Astrocyte (in vitro differentiated cells and primary cell): Measurements from ENCODE around the gene SLC2A13.

Experiments used
- CTCF ChIP-seq: IDR thresholded peaks from 2 replicates; pipeline ENCODE4 v1.5.1; 2011; ENCODE audit warnings: low read depth, mild to moderate bottlenecking, inconsistent platforms, low read length, moderate library complexity; ENCODE audit not compliant: insufficient read depth
- EZH2 ChIP-seq: IDR thresholded peaks from 2 replicates; pipeline ENCODE4 v1.6.1; 2012; ENCODE audit warnings: mild to moderate bottlenecking, low read length, inconsistent platforms; ENCODE audit not compliant: insufficient read depth

- TF ChIP-seq CTCF (no peak), EZH2 (no peak)
Observed at GRCh38 chr12:39771456-39771855, 334.4 kb downstream of the SLC2A13 start.
